Mucosa of descending colon (tissue), 3 donors: ENCODE data around the gene PPM1J. TPM values are rescaled to one million over a fixed set of nuclear protein-coding genes. Genes with fewer than 3 reads are reported as not detected.

ENCODE experiments used
- ATAC-seq: fragments of 200-7000 bp; cut with Tn5 transposase; one replicate; pipeline ENCODE4 v1.9.1; 2020; ENCODE audit warnings: mild to moderate bottlenecking, moderate library complexity
- DNase-seq, 3 donors: peaks; one replicate each; pipeline ENCODE4 v3.0.0-alpha.2; 2020
- H3K36me3 ChIP-seq: fragments of 200-600 bp; one replicate; pipeline ENCODE4 v1.8.0; 2021; ENCODE audit warnings: low read depth, mild to moderate bottlenecking
- H3K4me1 ChIP-seq: fragments of 200-600 bp; one replicate; pipeline ENCODE4 v1.8.0; 2021; ENCODE audit warnings: low read depth, mild to moderate bottlenecking
- H3K4me3 ChIP-seq: fragments of 200-600 bp; one replicate; pipeline ENCODE4 v1.8.0; 2021; ENCODE audit warnings: mild to moderate bottlenecking
- H3K9me3 ChIP-seq: fragments of 200-600 bp; one replicate; pipeline ENCODE4 v1.8.0; 2021; ENCODE audit warnings: mild to moderate bottlenecking
- intact Hi-C, 2 donors: fragments of 100-400 bp; cut with DNase I in 1 of 2; cut with micrococcal nuclease in 1 of 2; formaldehyde crosslinking; loops; one replicate each; pipeline versions ENCODE4 v1.11.0 to v1.11.1; 2022; cut with DNase I, micrococcal nuclease
- total RNA-seq, 3 donors: library from RNA; stranded (reverse); fragmentation: NEBNext Ultra II Directional in 2 of 3; extraction: Animal tissue kit (Norgen Biotek cat#: 25700) in 2 of 3; gene quantifications; one replicate each; pipeline versions ENCODE4 v1.2.1 to v1.2.4, GENCODE V29; 2021 to 2023
- TF ChIP-seq, protein P1 (sequence below): fragments of 200-600 bp; IDR thresholded peaks from one replicate; pipeline ENCODE4 v1.8.0; 2022; ENCODE audit warnings: antibody characterized with exemption, mild to moderate bottlenecking
- donor health status: DM: no; HTN: no; CAD: no; lungs with moderate emphysema.
- donor health status: DM: no; HTN: no; CAD: no.
- donor health status: DM: no; HTN: yes; CAD: no.

PPM1J gene
- total RNA-seq, 3 donors from 2014 or later: 0.92 to 1.7 (median 1.1) TPM

DNA sequence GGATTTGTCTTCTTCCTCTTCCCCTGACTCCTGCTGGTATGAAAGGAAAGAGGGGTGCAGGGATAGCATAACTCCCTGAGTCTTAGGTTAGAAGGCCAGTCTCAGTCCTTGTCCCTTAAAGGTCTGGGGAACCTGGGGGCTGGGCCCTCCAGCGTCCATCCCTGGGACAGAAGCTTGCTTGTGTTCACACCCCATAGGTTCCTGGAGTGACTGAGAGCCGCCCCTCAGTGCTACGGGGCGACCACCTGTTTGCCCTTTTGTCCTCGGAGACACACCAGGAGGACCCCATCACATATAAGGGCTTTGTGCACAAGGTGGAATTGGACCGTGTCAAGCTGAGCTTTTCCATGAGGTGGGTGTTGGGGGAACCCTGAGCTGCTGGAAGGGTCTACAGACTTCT, 21.3 kb downstream of the PPM1J start:
- peaks cover 4% of the 10 kb centered on the region for H3K36me3 ChIP-seq
- DNase-seq: no peak
- no peaks in the 10 kb centered on the region for H3K9me3 ChIP-seq
- H3K4me1 ChIP-seq: peaks cover 8% of the 10 kb centered on the region
- intact Hi-C loops: no loop called here
- H3K4me3 ChIP-seq: no peak overlapping the region
- TF ChIP-seq, protein P1, sequence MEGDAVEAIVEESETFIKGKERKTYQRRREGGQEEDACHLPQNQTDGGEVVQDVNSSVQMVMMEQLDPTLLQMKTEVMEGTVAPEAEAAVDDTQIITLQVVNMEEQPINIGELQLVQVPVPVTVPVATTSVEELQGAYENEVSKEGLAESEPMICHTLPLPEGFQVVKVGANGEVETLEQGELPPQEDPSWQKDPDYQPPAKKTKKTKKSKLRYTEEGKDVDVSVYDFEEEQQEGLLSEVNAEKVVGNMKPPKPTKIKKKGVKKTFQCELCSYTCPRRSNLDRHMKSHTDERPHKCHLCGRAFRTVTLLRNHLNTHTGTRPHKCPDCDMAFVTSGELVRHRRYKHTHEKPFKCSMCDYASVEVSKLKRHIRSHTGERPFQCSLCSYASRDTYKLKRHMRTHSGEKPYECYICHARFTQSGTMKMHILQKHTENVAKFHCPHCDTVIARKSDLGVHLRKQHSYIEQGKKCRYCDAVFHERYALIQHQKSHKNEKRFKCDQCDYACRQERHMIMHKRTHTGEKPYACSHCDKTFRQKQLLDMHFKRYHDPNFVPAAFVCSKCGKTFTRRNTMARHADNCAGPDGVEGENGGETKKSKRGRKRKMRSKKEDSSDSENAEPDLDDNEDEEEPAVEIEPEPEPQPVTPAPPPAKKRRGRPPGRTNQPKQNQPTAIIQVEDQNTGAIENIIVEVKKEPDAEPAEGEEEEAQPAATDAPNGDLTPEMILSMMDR: no peak
- ATAC-seq: no peak

DNA sequence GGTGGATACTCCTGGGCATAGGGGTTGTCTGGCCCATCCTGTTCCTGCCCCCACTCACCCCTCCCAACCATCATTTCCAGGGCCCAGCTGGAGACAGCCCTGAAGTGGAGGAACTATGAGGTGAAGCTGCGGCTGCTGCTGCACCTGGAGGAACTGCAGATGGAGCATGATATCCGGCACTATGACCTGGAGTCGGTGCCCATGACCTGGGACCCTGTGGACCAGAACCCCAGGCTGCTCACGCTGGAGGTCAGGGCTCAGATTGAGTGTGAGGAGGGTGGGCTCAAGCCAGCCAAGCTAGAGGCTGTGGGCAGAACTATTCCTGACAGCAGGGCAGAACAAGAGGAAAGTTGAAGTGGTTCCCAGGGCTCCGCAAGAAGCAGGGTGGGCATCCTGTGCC, 22.5 kb downstream of the PPM1J start:
- Histone ChIP-seq H3K4me1 (no peaks in the 10 kb centered on the region), H3K36me3 (peaks cover 4% of the 10 kb centered on the region), H3K9me3 (no peaks in the 10 kb centered on the region), H3K4me3 (no peak overlapping the region)
- intact Hi-C loops: no loop called here
- TF ChIP-seq, protein P1: no peak
- DNase-seq: no peak
- ATAC-seq: no peak

DNA sequence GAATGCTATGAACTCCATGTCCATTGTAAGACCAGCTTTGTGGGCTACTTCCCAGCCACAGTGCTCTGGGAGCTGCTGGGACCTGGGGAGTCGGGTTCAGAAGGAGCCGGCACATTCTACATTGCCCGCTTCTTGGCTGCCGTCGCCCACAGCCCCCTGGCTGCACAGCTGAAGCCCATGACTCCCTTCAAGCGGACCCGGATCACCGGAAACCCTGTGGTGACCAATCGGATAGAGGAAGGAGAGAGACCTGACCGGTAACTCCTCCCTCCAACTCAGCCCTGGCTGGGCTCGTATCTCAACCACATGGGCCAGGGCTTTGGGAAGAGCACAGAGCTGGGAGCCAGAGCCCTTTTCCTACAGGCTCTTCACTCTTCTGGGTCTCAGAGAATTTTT, 25.3 kb downstream of the PPM1J start:
- no peaks in the 10 kb centered on the region for H3K4me1 ChIP-seq
- H3K9me3 ChIP-seq: no peaks in the 10 kb centered on the region
- no peak overlapping the region for H3K4me3 ChIP-seq
- peaks cover 4% of the 10 kb centered on the region for H3K36me3 ChIP-seq
- intact Hi-C loops: no loop called here
- no peak for ATAC-seq
- no peak for DNase-seq
- TF ChIP-seq, protein P1: no peak

DNA sequence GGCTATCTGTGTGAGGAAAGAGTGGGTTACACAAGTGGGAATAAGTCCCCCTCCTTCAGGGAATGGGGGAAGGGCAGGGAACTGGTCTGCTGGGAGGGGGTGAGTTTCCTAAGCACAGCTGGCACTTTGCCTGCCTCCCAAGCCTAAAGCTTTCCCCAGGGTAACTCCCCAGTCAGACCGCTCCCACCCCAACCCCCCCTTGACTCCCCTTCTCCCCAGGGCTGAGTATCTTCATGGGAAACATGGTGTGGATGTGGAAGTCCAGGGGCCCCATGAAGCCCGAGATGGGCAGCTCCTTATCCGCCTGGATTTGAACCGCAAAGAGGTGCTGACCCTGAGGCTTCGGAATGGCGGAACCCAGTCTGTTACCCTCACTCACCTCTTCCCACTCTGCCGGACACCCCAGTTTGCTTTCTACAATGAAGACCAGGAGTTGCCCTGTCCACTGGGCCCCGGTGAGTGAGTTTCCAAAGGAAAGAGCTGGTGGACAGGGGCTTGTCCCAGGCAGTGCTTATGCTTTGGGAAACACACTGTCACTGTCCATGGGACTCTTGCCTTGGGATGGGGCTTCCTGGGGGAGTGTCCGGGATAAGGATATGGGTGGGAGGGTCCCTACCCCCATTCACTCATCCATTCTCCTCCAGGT, 25.8 kb downstream of the PPM1J start:
- H3K4me1 ChIP-seq: no peaks in the 10 kb centered on the region
- no peaks in the 10 kb centered on the region for H3K9me3 ChIP-seq
- DNase-seq (no peak), ATAC-seq (no peak)
- intact Hi-C loops: no loop called here
- TF ChIP-seq, protein P1: no peak
- peaks cover 4% of the 10 kb centered on the region for H3K36me3 ChIP-seq
- no peak overlapping the region for H3K4me3 ChIP-seq

DNA sequence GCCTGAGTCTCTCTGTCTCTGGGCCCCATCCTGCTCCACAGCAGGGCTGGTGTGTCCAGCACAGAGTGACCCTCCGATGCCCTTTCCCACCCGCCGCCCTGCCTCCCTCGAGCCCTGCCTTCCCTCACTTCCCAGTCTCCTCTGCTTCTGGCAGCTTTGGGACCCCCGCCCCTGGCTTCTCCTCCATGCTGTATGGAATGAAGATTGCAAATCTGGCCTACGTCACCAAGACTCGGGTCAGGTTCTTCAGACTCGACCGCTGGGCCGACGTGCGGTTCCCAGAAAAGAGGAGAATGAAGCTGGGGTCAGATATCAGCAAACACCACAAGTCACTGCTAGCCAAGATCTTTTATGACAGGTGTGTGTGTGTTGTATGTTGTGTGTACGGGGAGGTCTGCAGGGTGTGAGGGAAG, 26.3 kb downstream of the PPM1J start:
- Histone ChIP-seq H3K4me3 (no peak overlapping the region), H3K4me1 (no peaks in the 10 kb centered on the region), H3K9me3 (no peaks in the 10 kb centered on the region), H3K36me3 (peaks cover 4% of the 10 kb centered on the region)
- no peak for DNase-seq
- no peak for ATAC-seq
- TF ChIP-seq, protein P1: no peak
- intact Hi-C loops: no loop called here
